Measurements from ENCODE around the gene PRKCE.

PRKCE gene

DNA sequence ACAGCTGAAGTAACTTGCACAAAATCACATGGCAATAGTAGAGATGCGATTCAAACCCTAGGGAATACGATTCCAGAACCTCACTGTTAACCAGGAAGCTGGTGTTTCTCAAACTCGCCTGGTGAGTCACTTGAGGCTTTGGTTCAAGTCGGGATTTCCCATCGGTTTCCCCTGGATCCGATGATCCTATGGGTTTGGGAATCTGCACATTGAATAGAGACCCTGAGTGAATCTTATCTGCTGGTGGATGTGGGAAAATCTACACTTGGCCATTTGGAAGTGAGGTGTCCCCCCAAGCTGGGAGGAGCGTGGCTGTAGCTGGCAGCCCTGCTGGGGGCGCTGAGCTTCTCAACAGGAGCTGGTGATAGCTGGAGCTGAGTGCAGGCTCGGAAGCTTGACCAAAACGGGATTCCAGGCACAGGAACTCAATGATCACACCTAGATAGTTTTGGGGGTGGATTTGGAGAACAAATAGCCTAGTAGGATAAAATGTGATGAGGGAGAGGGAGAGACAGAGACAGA is 135.4 kb downstream of the PRKCE start:
- DNase-seq: no peak

DNA sequence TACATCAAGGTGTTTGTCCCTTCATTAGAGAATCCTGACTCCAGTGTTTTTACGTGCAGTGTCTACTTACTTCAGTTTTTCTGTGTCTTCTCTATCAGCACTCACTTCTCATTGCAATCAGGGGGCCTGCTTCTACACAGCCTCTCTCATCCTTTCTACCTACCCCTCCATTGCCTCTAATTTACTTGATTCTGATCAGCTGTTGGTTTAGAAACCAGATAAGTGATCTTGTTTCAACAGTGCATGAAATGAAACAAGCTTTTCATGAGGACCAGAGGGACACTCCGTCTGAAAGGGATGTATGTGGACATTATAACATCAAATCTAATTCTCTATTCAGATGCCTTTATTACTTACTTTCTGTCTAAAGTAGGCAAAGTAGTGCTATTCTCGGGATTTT is 136.9 kb downstream of the PRKCE start:
- no peak for DNase-seq

DNA sequence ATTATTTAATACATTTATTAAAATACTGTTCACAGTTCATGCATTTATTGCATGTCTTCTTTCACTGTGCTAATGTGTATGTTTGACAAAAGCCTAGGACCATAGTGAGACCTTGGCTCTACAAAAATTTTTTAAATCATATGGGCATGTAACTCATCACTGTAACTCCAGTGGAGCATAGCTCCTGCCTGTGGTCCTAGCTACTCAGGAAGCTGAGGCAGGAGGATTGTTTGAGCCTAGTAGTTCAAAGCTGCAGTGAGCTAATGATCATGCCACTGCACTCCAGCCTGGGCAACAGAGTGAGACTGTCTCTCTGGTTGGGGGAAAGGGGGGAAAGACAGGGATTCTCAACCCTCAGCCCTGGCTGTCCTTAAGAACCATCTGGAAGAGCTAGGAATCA is 137.8 kb downstream of the PRKCE start:
- DNase-seq: no peak

DNA sequence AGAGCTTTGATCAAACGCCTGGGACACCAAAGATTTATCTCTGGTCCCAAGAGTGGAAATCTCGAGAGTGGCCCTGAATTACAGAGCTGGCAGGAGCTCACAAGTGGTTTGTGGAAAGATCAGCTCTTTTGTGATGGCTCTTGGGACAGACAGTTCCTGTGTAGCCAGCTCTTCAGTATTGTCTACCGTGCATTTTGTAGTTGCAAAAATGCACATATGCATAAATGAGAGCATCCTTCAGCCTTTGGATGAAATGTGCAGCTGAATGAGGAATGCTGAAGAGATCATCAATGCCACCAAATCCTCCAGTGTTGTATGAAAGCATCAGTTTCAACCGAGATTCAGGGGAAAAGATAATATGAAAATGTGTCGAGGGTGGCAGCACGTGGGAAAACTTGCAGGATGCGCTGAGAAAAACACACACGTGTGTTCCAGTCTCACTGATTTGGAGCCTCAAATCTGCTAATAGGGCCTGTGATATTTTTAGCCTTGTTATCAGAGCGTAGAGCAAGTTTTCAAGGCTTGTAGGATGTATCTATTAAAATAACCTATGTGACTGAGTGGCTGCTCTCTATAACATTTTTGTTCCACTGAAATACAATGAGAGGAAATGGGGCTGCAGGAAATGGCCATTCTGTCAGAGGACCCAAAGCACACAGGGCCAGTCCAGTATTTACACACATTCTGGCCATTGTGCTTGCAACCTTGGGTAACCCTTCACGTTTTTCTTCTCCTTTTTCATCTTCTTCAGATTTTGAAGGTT is 138.7 kb downstream of the PRKCE start:
- DNase-seq: no peak

DNA sequence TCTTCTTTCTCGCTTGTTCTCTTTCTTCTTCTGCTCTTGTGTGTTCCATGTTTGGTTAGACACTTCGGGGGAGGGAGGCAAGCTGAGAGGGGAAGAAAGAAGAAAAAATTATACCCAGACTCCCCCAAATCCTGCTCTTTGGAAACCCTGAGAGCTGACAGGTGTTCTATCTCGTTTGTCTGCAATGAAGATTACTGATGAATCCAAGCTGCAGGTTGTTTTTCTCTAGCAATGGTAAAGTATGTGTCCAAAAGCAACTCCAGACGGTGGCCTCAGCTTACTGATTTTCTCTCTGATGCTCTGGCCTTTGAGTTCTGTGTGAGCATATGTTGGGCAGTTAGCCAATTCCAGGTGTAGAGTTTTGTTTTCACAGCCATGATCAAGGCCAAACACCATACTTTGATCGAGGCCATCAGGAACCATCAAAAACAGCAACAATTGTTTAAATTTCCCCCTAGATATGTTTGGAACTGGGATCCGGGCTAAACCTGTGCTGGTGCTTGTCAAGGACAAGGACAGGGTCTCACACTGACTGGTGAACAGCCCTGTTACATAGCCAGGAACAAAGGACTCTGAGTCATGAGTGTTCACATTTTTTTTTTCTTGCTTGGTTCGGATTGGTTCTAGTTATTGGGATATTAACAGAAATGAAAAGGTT is 142.0 kb downstream of the PRKCE start:
- no peak for DNase-seq

DNA sequence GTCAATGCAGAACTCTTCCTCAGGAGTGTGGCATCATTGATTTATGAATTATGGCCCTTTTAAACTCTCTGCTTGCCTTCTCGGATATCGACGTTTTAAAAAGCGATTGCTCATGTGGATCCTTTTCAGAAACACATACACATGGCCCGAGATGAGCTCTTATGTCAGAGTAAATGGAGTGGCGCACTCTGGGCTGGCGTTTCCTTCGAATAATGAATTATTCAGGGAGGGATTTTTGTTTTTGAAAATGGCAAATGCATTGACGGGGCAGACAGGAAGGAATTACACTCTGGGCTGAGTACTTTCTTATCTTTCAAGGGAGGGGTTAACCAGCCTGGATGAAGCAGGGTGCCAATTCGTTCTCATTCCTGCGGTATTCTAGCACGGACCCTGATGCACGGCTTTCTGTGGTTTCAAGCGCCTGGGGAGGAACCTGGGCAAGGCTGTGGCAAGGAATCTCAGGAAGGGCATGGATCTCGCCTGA is 142.7 kb downstream of the PRKCE start:
- DNase-seq: no peak

DNA sequence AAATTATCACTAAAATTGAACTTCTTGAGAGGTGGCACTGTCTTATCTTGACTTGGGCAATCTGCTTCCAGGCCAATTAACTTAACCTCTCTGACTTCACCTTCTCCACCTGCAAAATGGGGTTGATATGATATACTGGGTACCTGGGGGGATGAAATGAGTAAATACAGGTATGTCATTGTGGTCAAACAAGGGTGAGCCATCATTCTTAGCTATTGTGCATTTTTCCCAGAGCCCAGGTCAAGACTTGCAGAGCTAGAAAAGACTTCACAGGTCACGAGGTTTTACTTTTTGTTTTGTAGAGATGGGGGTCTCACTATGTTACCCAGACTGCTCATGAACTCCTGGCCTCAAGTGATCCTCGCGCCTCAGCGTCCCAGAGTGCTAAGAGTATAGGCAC is 145.0 kb downstream of the PRKCE start:
- DNase-seq: no peak

DNA sequence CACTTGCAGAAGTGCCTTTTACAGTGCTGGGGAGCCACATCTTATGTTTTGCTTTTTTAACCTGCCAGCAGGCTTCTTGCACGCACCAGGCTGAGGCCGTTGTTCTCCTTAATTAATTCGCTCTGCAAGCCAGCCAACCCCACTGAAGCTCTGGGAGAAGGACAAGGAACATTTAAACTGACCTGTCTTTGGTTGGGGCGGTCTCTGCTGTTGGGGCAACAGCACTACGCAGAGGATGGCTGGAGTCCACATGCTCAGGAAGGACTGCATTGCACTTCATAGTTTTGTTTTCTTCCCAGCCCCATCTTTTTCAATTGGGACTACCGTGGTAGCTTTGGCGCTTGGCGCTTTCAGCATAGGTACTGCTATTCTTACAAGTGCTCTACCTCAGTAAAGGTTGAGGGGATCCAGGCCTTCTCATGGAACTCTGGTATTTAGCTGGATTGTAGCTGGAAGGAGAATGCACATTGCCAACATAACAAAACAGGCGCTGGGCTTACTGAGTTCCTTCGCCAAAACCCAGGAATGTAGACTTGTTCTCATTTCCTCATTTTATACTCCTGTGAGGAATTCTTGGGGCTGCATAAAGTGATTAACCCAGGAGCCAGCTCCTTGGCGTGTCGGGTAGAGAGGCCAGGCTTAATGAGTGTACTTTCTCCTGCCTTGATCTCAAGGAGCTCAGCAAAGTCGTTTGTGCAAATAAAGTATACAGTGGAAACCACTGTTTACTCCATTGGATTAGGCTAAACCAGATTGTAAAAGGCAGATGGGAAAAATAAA is 146.2 kb downstream of the PRKCE start:
- DNase-seq: no peak

DNA sequence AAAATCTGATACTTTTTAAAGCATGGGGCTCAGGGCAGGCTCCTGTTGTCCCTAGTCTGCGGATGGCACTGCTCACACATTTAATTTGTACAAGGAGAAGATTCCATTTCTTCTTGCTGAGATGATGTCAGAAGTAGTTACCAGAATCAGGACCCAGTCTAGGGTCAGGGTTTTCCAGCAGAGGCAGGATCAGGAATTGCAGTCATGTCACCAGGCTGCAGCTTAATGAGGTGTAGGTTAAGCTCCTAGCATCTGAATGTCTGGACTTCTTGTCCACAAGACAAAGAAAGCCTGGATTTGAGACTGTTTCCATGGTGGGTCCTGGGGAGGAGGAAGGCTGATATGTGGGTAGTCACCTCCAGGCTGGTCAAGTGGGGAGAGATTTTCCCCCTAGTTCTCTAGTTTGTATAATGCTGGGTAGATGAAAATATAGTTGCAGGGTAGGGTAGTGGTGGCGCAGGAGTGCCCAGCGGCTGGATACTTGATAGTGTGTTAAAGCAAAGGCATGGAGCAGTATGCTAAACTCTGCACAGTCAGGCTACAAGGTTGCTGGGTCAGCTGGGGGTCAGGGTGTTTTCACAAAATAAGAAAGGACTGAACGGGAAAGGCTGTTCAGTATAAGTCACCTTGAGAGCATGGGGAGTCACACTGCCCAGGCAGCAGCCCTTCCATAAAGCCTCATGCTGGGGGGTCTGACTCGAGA is 148.4 kb downstream of the PRKCE start:
- no peak for DNase-seq

DNA sequence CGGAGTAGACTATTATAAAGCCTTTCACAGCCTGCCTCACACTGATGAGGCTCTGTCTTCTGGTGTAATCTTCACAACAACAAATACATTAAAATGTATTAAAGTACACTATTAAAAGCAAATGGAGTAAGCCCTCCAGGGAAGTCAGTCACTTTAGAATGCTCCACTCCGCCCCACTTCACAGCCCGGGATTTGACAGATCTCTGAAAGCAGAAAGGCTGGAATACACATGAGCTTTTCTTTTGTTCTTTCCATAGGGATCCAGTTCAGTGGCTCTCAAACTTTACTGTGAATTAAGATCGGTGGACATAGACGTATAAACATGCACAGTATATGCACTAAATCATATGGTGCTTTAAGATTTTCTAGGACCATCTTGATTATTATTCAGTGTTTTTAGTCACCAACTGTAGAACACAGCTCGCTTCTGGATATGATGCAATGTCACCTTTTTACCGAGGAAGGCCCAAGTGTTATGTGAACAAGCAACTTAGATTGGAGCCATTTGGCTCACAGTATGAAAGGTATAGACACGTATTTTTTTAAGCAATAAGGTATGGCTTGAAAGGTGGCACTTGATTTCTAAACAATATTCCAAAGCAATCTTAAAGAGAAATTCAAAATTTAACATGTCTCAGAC is 151.1 kb downstream of the PRKCE start:
- no peak for DNase-seq

DNA sequence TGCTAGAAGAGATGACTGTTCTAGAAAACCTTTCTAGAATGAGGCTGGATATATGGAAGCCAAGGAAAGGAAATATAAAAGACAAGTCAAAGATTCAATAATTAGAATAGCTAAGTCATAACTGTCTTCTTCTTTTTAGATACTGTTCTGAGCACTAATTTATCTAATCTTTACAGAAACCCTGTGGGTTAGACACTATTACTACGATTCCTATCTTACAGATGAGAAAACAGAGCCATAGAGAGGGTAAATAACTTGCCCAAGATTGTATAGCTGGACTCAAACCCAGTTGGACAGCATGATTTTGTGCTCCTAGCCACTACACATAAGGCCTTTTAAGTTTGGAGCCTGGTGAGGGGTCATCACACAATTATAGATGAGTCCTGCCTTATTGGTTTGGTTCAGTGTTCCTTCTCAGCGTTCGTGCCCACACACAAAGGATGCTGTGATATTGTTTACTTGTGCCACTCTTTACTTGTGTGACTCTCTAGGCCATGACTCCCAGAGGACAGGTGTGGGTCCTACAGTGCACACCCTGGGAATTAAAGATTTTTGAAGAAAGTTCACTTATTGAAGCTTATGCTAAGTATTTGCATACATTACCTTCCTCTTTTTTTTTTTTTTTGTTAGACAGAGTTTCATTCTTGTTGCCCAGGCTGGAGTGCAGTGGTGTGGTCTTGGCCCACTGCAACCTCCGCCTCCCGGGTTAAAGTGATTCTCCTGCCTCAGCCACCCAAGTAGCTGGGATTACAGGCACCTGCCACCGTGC is 153.7 kb downstream of the PRKCE start:
- DNase-seq: no peak

DNA sequence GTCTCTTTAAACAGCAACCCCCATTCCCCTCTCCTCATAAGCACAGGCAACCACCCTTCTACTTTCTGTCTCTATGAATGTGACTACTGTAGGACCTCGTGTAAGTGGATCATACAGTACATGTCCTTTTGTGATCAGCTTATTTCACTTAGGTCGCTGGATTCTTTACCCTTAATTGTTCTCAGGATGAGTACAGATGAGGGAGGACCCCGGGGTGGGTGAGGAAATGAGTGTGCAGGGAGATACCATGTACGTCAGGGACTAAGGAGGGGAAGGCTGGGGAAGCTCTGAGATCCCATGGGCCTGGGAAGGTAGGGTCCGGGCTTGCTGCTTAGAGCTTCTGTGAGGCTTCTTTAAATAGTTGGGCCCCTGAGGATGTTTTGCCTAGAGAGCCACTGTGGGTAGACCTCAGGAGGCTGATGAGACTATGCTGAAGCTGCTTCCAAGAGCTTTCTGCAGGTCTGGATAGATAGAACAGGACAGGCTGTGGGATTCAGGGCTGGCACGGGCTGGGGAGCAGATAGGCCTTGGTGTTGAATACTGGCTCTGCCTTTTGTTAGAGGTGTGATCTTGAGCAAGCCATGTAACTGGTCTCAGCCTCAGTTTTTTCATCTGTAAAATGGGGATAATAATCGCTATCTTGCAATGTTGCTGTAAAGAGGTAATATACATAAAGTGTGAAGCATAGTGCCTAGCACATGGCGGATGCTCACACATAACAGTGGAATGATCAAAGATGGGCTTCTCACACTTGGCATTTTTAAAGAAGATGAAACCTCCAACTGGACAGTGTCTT is 155.3 kb downstream of the PRKCE start:
- DNase-seq: no peak

DNA sequence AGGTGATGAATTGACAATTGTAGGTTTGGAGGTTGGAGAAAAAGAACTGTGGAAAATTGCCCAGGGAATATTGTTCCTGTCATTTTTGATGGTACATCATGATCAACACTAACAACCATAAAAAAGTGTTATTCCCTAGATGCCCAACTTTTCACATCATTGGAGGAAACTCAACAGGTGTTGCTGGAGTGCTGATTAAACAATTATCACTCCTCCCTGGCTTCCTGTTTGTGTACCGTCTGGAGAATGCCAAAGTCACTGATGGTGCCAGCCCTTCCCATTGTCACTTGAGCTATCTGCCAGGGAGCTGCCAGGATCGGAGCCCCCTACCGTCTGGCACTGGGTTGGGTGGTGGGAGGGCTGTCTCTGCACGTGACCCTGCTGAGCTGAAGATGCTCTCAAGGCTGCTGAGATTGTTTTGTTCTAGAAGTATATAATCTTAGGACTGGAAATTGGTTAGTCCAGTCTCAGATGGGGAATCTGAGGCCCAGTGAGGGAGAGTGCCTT is 156.9 kb downstream of the PRKCE start:
- DNase-seq: no peak

DNA sequence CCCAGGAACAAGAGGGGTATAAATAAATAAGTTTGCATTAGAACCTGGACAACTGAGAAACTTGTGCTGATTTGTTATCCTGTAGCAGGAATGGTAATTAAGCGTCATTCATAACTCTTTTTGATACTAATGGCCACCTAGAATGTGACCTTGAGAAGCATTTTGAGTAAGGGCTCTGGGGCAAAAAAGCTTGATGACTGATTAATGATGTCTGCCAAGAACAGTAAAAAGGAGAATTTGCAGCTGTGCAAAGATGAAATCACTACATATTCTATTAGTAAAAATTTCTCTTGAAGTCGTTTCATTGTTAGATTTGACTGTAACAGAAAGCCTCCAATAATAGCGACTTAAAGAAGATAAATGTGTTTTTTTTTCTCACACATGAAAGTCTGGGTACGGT is 157.7 kb downstream of the PRKCE start:
- DNase-seq: no peak

DNA sequence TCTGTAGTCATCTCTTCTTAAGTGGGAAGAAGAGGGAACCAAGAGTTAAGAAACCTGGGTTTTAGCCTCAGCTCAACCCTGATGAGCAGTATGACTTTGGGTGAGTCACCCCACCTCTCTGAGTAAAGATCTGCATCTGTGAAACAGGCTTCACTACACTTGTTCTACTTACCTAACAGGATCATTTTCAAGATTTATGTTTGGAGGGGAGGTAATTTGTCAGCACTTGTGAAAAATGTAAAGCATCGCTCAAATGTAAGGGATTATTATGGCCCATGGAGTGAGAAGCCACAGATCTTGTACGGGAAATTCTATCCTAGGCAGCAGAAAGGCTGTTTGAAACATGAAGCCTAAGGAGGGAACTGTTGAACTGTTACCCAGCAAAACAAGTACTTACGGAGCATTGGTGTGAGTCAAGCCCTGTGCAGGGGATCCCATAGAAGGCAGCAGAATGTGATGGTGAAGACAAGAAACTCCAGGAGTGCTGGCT is 160.6 kb downstream of the PRKCE start:
- DNase-seq: no peak

DNA sequence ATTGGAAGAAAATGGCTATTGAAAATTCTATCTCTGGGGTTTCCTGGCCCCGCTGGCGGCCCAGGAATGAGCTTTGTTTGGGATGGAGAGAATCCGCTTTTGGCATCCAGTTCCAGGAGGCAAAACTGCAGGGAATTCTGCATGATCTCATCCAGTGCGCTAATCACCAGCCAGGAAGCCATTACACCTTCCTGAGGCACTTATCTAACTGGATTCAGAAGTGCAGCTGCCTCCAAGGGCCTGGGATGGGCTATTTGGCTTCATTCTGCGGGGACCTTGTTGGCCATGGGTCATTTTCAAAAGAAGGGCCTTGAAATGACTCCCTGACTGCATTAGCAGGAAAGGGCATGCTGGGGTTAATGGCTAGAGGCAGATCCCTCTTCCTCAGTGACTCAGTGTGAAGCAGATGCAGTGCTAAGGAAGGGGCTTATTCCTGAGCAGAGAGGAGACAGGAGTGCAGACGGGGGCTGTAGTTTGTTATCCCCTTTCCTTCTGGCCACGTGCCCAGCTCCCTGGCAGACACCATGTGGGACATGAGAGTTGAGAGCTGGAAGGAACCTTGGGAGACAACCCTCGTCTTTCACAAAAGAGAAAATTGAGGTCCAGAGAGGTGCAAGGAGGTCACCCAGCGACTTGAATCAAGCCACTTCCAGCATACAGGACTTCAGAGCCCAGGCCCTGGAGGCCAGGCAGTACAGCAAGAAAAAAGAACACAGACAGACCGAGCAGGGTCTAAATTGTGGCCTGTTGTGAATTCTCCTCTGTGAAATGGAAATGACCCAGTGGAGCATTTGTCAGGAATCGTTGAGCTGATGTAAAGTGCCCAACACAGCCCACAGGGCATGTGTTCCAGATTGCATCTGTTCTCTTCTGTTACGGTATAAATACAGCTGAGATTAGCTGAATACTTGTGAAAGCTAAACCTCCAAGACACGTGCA is 161.8 kb downstream of the PRKCE start:
- DNase-seq: no peak

DNA sequence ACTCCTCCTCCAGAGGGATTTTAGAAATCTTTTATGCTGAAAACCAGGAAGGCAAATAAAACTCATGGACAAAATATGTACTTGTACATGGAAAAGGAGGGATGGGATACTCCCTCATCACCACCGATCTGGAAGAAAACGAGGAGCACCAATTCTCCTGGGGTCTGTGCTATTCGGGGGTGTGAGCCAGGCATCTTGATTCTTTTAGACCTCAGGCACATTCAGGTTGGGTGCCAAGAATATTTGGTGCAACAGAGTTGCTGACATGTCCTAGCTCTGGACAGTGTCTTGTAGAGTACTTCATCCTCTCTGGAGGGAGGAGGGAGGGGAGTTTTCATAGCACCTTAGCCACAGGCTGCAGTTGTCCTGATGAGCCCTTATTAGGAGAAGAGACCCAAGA is 163.0 kb downstream of the PRKCE start:
- no peak for DNase-seq

DNA sequence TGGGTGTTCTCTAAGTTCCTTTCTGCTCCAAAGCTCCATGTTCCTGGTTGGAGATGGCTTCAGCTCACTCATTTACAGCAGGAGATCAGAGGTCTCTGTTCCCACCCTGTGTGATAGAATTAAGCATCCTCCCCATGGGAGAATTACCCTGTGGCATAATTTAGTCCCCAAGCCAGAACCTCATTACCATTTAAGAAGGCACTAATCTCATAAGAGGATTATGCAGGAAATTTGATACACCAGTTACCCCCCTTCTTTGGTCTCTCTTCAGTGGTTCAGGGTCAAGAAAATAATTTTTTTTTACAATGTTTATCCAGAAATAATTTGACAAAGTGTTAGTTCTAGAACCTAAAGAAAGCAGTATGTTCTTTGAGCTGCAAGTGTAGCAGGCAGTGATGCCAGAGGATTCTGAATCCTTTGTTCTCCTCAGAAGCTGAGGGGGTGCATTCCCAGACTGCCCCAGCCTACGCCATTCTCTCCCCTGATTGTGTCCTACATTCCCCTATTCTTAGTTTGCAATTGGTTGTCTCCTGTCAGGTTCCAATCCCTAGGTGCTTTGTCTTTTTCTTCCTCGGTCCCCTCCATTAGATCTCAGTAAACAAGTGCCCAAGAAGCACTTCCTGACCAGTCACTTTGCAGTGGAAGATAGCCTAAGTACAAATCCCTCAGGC is 163.6 kb downstream of the PRKCE start:
- DNase-seq: no peak

DNA sequence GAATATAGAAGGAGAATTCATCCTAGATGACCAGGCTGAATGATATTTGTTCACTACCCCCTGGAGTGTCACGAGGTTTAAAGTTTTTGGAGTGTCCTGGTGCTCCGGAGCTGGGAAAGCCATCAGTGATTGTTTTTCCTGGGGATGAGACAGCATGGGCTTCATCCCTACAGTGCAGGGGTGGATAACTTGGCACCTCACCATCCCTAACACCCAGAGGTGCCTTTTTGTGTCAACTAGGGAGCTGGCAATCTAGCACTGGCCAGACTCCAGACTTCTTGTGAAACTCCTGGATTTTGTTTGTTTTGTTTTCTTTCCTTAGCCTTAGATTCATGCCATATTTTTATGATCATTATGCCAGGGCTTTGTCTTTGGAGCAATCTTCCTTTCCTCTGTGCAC is 164.8 kb downstream of the PRKCE start:
- no peak for DNase-seq
